C4-2B (cell line): ENCODE measurements around the gene AUH.

Experiments
- H3K27ac ChIP-seq: fragments of 450-650 bp; 2 replicates; pipeline ENCODE4 v1.5.1; 2017
- CTCF ChIP-seq: fragments of 450-650 bp; conservative IDR thresholded peaks from 2 replicates; pipeline ENCODE4 v1.5.1; 2017; ENCODE audit warnings: mild to moderate bottlenecking
- ZFX ChIP-seq: fragments of 450-650 bp; IDR thresholded peaks from 2 replicates; pipeline ENCODE4 v1.6.1; 2017

The AUH gene

GRCh38 chr9:91211414-91211813 lies 150.3 kb downstream of the AUH start:
- no peak for TF ChIP-seq ZFX
- no peak for TF ChIP-seq CTCF
- H3K27ac ChIP-seq, result no peak overlapping the region

DNA sequence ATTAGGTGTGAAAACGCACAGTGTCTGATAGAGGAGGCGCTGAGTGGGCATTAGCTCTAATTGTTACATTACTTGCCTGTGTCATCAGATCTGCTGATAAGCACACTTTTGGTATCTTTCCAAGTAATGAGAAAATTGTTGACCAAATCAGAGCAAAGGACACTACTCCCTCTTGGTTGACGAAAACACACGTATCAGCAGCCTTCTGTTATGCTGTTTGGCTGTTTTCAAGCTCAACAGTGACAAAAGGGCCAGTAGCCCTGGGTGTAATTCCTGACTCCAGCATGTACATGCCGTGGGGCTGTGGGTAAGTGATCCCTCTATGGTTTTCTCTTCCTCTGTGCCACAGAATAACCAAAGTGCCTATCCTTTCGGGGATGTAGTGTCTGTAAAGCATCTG lies 151.4 kb downstream of the AUH start:
- H3K27ac ChIP-seq, result no peak overlapping the region
- TF ChIP-seq ZFX, result no peak
- no peak for TF ChIP-seq CTCF

GRCh38 chr9:91208837-91209236 lies 152.9 kb downstream of the AUH start:
- H3K27ac ChIP-seq, result no peak overlapping the region
- no peak for TF ChIP-seq CTCF
- no peak for TF ChIP-seq ZFX

DNA sequence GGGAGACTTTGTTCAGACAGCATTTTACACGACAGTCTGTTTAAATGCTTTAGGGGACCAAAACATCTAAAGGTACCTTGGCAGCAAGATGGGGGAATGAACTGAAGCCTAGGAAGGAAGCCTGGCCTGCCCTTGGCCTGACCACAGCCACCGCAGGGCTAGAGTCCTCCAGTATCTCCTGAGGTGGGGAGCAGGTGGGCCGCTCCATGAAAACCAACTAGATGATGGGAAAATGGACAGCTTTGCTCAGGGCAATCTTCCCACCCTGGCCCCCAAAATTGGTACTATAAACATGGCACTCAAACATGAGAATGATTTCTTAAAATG lies 153.3 kb downstream of the AUH start:
- TF ChIP-seq ZFX (no peak), CTCF (no peak)
- H3K27ac ChIP-seq, result no peak overlapping the region

- no peak overlapping the region for H3K27ac ChIP-seq
- TF ChIP-seq CTCF (no peak), ZFX (no peak)
Measured at GRCh38 chr9:91207729-91208418, 153.8 kb downstream of the AUH start.

GRCh38 chr9:91207397-91207728 lies 154.4 kb downstream of the AUH start:
- no peak for TF ChIP-seq CTCF
- TF ChIP-seq ZFX, result no peak
- no peak overlapping the region for H3K27ac ChIP-seq

DNA sequence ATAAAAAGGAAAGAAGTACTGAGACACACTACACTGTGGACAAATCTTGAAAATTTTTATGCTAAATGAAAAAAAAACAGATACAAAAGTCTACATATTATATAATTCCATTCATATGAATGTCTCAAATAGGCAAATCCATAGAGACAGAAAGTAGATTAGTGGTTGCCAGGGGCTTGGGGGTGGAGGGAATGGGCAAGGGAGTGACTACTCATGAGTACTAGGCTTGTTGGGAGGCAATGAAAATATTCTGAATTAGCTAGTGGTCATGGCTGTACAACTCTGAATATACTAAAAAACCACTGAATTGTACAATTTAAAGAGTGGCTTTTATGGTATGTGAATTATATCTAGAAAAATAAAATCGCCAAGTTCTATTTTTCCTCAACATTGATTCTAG lies 154.9 kb downstream of the AUH start:
- TF ChIP-seq ZFX, result no peak
- TF ChIP-seq CTCF, result no peak

More for the DNA sequence above, 154.9 kb downstream of the AUH start:
- H3K27ac ChIP-seq, result no peak overlapping the region
